Right kidney (tissue), 1 donor: ENCODE data around the gene MRI1.
"Not testable (repeated sequence)": the region's sequence is repeated elsewhere in the genome, so short reads cannot be mapped to it uniquely, and the experiment has no call there.

Experiments
- DNase-seq: peaks from one replicate; pipeline ENCODE4 v3.0.0-alpha.2; 2016

The MRI1 gene

DNA sequence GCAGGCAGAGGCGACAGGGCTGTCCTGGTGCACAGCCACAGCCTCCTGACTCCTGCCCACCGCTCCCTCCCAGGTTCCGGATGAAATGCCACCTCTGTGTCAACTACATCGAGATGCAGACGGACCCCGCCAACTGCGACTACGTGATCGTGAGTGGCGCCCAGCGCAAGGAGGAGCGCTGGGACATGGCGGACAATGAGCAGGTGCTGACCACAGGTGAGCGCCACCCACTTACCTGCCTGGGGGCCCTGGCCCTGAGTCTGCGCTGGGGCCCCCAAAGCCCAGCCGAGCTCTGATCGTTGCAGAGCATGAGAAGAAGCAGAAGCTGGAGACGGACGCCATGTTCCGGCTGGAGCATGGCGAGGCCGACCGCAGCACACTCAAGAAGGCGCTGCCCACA lies 5.5 kb upstream of the MRI1 start:
- no peak for DNase-seq

DNA sequence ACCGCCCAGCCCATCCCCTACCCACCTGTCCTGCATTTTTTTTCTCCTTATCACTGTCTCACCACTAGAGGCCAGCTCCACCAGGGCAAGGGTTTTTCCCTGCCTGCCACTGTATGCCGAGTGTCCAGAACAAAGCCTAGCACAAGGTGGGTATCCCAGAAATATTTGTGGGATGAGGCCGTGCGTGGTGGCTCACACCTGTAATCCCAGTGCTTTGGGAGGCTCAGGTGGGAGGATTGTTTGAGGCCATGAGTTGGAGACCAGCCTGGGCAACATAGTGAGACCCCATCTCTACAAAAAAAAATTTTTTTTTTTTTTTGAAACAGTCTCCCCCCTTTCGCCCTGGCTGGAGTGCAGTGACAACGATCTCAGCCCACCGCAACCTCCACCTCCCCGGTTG lies 2.9 kb upstream of the MRI1 start:
- no peak for DNase-seq

DNA sequence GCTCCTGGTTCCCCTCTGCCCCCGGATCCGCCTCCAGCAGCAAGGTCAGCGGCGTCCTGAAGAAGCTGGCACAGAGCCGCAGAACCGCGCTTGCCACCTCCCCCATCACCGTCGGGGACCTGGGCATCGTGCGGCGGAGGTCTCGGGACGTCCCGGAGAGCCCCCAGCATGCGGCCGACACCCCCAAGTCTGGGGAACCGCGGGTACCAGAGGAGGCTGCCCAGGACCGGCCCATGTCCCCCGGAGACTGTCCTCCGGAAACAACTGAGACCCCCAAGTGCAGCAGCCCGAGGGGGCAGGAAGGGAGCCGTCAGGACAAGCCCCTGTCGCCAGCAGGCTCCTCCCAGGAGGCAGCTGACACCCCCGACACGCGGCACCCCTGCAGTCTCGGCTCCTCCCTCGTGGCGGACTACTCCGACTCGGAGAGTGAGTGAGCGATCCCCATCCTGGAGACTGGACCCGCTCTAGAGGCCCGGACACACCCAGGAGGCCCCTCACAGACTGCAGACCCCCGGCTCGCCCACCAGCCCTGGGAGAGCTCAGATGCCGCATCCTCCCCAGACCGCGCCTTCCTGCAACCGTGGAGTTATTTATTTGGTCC lies 1.6 kb upstream of the MRI1 start:
- no peak for DNase-seq

DNA sequence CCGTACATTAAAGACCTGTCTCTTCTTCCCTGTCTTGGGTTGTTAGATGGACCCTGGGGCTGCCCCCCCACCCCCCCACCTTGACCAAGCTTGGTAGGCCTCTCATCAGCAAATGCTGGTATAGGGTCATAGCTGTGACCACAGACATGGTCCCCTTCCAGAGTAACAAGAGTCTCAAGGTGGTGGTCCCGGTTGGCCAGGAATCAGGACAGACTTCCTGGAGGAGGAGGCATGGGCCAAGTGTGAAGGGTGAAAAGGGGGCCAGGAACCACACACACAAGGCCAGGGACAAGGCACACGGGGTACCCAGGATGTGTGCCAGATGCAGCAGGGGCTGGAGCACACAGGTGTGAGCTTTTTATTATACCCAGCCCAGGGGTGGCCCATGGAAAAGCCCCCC lies 1.1 kb upstream of the MRI1 start:
- no peak for DNase-seq

DNA sequence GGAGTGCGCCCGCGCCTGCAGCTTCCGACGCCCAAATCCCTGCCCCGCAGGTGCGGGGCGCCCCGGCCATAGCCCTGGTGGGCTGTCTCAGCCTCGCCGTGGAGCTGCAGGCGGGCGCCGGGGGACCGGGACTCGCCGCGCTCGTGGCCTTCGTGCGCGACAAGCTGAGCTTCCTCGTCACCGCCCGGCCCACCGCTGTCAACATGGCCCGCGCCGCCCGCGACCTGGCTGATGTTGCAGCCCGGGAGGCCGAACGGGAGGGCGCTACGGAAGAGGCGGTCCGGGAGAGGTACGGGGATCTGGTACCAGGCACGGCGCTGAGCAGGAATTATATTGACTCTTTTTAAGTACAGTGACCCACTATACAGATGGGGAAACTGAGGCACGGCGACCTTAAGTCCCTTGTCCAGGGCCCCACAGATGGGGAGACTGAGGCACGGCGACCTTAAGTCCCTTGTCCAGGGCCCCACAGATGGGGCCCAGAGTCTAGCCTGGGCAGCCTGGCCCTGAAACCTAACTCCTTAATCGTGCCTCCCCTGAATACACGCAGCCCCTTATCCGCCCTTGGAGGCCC lies 586 bp downstream of the MRI1 start:
- peak; percentile 57 for DNase-seq

DNA sequence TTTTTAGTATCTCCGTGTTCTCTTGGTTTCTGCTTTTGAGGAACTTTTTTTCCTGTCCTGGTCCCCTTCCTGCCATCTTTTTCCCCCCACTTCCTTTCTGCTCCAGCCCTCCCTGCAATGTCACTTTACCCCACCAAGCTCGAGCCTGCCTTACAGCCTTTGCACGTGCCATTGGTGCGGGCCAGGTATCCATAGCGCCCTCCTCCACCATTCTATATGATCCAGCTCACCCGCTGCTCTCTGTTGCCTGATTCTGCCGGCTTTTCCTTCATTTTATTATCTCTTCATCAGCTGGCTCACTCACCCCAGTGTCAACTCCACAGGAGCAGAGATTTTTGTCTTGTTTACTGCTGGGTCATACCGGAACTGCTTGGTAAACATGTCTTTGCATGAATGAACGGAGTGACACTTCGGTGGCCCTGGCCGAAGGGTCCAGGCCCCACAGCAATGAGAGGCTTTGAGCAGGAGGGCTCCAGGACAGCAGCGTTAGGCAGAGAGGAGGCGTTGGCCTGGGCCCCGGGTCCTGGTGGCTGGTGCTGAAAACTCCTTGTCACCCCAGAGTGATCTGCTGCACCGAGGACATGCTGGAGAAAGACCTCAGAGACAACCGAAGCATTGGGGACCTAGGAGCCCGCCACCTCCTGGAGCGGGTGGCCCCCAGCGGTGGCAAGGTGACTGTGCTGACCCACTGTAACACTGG lies 1.2 kb downstream of the MRI1 start:
- no peak for DNase-seq

DNA sequence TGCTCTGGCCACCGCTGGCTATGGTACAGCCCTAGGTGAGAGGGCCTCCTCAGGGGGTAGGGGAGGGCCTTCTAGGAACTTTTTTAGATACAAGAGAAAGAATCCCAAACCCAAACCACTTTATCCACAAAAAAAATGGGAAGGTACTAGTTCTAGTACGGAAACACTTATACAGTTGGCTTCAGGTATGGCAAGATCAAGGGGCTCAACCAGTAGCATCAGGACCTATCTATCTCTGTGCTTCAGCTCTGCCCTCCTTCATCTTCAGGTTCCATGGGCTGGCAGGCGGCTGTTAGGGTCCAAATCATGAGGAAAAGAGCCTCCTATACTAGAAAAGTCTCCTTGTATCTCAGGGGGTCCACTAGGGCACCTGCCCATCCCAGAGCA lies 1.8 kb downstream of the MRI1 start:
- DNase-seq, result no peak

DNA sequence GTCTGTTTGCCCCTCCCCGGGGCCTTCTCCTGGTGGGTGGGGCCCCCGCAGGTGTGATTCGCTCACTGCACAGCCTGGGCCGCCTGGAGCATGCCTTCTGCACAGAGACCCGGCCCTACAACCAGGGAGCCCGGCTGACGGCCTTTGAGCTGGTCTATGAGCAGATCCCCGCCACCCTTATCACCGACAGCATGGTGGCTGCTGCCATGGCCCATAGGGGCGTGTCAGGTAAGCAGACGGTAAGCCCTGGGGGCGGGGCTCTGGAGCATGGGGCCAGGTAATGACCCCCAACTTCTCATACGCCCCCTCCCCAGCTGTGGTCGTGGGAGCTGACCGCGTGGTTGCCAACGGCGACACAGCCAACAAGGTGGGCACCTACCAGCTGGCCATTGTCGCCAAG lies 4.2 kb downstream of the MRI1 start:
- DNase-seq, result no peak

DNA sequence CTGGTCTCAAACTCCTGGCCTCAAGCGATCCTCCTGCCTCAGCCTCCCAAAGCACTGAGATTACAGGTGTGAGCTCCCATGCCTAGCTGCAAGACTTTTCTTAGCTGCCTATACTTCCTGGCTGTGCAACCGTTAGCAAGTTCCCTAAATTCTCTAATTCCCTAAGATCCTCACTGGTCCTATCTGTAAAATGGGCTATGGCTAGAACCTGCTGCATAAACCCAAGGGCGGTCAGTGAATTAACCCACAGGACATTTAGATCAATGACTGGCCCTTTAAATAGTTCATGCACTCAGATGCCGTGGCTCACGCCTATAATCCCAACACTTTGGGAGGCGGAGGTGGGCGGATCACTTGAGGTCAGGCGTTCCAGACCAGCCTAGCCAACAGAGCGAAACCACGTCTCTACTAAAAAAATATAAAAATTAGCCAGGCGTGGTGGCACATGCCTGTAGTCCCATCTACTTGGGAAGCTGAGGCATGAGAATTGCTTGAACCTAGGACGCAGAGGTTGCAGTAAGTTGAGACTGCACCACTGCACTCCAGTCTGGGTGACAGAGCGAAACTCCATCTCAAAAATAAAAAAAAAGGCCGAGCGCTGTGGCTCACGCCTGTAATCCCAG lies 5.8 kb downstream of the MRI1 start:
- DNase-seq, result no peak

DNA sequence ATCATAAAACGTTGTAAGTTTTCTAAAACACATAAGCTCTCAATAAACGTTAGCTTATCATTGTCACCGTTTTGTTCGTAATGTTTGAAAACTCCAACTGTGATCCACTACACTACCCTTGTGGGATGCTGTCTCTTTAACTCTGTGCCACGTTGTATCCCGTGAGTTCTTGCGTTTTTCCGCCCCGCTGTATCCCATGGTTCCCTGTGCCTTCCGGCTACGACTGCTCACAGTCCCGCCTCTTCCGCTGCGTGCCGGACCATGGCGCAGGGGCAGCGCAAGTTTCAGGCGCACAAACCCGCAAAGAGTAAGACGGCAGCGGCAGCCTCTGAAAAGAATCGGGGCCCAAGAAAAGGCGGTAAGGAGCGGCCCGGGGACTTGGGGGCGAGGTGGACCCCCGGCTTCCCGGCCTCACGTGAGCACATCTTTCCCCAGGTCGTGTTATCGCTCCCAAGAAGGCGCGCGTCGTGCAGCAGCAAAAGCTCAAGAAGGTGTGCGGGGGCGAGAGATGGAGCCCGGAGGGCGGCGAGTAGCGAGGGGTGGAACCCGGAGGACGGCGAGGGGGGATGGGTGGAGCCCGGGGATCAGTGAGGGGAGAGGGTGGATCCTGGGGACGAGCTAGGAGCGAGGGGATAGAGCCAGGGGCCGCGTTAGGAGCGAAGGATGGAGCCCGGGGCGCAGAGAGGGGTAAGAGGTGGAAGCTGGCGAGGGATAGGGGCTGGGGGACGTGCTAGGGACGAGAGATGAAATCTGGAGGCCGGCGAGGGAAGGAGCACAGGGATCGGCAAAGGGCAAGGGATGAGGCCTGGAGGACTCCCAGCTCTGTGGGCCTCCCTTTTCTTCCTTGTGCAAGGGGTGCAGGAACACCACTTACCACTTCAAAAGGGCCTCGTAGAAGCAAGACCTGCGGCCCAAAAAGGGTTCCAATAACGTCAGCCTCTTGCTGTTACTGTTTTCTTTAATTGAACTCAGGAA lies 10.2 kb downstream of the MRI1 start, which contains the start of gene C19orf53:
Gene C19orf53 (plus strand): TSS at position 240 of the 975 bp plus-strand sequence. CDS start 22 bp downstream, at position 262.
- DNase-seq, result peak; percentile 91

DNA sequence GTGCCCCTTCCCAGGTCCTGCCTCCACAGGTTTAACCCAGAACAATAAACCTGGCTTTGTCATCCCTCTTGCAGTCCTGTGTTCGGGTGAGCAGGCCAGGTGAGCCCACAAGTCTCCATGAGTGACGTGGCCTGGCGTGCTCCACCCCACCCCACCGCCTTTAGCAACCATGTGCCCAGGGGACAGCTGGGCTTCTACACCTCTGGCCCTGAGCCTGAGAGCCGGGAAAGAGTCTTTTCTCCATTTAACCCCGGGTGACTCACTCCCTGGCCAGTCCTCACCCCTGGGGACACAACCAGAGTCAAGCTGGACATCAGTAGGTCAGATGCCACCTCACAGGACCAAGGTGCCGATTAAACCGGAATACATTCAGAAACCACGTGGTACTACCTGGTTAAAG lies 14.1 kb downstream of the MRI1 start:
- no peak for DNase-seq

DNA sequence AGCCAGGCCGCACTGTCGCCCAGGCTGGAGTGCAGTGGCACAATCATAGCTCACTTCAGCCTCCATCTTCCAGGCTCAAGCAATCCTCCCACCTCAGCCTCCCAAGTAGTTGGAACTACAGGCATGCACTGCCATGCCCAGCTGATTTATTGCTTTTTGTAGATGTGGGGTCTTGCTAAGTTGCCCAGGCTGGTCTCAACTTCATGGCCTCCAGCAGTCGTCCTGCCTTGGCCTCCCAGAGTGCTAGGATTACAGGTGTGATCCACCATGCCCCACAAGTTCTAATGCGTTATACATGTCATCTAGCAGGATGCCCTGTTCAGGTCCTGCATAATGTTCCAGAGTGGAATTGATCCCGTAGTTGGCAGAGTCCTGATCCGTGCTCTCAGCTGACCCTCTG lies 14.5 kb downstream of the MRI1 start:
- no peak for DNase-seq

DNA sequence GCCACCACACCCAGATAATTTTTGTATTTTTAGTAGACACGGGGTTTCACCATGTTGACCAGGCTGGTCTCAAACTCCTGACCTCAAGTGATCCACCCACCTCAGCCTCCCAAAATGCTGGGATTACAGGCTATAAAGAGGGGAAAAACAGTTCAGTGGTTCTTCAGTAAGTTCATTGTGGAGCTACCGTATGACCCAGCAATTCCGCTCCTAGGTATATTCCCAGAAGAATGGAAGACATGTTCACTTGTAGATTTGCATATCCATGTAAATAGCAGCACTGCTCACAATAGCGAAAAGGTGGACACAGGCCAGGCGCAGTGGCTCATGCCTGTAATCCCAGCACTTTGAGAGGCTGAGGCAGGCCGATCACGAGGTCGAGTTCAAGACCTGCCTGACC lies 15.5 kb downstream of the MRI1 start:
- not testable (repeated sequence) for DNase-seq

DNA sequence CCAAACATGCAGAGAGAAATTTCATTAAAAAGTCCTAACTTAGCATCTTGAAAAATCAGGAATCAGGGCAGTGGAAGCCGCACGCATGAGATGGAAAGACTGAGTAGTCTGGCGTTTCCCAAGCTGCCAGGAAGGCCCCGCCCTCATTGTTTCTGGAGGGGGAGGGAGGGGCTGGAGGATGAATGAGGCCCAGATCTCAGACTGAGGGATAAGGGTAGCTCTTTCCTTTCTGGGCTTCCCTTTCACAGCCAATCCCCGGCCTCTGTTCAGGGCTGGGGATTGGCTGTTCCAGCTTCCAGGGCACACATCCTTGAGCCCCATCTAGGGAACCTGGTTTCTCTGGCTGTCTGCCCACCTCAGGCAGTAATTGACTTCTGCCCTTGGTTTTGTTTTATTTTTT lies 17.2 kb downstream of the MRI1 start:
- no peak for DNase-seq

DNA sequence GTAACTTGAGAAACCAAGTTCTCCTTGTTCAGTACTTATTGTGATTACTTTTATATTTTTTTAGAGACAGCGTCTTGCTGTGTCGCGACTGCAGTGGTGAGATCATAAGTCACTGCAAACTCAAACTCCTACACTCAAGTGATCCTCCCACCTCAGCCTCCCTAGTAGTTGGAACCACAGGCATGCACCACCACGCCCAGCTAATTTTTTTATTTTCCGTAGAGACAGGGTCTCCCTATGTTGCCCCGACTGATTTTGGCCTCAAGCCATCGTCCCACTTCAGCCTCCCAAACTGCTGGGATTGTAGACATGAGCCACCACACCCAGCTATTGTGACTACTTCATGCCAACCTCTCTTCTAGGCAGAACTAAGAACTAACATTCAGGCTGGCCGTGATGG lies 18.2 kb downstream of the MRI1 start:
- DNase-seq, result no peak

DNA sequence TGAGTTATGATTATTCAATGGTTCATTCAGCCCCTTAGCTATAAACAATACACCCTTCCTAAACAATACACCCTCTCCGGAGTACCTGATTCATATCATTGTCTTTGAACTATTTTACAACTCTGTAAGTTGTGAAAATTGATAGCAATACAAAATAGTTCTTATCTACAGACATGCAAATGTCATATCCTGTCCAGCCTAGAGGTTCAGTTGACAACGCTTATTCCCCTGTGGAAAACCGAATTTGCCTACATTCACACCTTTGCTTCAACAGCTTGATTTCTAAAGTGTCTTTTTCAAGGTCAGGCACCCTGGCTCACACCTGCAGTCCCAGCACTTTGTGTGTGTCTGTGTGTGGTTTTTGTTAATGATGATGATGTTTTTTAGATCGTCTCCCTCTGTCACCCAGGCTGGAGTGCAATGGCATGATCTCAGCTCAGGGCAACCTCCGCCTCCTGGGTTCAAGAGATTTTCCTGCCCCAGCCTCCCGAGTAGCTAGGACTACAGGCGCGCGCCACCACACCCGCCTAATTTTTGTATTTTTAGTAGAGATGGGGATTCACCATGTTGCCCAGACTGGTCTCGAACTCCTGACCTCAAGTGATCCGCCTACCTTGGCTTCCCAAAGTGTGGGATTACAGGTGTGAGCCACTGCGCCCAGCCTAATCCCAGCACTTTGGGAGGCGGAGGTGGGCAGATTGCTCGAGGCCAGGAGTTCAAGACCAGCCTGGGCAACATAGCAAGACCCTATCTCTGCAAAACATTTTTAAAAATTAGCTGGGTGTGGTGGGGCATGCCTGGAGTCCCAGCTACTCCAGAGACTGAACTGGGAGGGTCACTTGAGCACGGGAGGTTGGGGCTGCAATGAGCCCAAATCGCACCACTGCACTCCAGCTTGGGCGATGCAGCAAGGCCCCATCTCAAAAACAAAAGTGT lies 19.5 kb downstream of the MRI1 start:
- DNase-seq, result no peak

DNA sequence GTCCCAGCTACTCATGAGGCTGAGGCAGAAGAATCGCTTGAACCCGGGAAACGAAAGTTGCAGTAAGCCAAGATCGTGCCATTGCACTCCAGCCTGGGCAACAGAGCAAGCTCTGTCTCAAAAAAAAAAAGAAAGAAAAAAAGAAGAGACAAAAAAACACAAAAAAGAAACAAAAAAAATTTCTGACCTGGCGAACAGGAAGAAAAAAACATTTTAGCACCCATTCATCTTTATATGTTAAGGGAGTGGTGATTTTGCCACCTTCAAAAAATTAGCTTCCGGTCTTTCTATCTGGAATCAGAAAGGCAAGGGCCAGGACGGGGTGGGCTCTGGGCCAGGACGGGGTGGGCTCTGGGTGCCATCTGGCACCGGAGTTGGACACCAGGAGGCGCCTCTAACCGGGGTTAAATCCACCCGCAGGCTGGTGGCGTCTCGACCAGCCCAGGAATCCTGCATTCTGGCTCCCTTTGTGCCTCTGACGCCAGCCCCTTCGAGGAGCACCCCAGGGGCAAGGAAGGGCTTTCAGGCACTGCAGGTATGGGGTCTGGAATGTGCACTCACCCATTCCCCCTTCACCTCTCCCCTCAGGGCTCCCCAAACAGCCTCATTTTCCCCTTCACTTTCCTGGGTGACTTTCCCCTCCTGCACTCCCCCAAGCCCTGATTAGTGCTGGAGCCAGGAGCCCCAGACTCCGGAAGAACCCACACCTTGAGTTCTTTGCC lies 20.6 kb downstream of the MRI1 start:
- DNase-seq, result no peak

DNA sequence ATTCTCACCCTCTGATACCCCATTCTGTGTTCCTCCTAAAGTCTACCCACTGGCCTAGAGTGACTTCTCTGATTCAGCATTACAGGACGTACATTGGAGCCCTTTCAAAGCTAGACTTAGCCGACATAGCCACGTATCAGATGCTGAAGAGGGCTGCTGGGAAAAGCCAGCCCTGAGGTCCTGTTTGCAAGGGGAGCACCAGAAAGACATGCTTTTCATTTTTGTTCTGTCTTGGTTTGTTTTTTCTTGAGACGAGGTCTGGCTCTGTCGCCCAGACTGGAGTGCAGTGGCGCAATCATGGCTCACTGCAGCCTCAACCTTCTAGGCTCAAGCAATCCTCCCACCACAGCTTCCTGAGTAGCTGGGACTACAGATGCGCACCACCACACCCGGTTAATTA lies 24.7 kb downstream of the MRI1 start:
- no peak for DNase-seq

DNA sequence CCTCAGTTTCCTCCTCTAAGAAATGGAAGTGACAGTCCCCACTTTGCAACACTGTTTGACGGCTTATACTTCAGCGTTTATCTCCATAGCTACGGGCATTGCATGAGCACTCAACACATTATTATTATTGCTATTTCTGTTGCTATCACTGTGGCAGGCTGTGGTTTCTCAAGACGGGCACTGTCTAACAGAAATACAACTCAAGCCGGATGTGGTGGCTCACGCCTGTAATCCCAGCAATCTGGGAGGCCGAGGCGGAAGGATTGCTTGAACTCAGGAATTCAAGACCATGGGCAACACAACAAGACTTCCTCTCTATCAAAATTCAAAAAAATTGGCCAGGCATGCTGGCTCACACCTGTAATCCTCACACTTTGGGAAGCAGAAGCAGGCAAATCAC lies 26.0 kb downstream of the MRI1 start:
- no peak for DNase-seq

DNA sequence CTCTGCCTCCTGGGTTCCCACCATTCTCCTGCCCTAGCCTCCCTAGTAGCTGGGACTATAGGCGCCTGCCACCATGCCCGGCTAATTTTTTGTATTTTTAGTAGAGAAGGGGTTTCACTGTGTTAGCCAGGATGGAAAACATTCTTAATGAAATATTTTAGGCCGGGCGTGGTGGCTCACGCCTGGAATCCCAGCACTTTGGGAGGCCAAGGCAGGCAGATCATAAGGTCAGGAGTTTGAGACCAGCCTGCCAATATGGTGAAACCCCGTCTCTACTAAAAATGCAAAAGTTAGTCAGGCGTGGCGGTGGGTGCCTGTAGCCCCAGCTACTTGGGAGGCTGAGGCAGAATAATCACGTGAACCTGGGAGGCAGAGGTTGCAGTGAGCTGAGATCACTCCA lies 29.0 kb downstream of the MRI1 start:
- not testable (repeated sequence) for DNase-seq

DNA sequence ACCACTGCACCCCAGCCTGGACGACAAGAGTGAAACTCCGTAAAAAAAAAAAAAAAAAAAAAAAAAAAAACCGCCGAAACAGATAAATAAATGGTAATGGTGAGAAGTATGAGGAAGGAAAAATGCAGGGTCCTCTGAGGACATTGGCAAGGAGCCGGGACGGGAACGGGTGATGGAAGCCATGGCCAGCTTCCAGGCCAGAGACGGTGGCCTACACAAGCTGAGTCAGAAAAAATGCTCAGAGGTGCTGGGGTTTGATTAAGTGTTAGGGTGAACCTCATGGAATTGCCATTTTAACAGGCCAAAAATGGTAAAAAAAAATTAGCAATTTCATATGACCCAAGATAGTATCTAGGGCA lies 30.1 kb downstream of the MRI1 start:
- DNase-seq, result no peak
